ENCODE results near the gene PTDSS2. TPM values are rescaled to one million over a fixed set of nuclear protein-coding genes. Genes with fewer than 3 reads are reported as not detected.

PTDSS2 gene
- total RNA-seq, 1 donor from 2014 or later: 52.4 TPM

GRCh38 chr11:443542-444199 lies 6.4 kb upstream of the PTDSS2 start:
- H3K4me1 Mint-ChIP-seq: peaks cover 9% of the 10 kb centered on the region
- H3K27me3 Mint-ChIP-seq (ENCODE audit: low read depth): peaks cover 2% of the 10 kb centered on the region
- no peaks in the 10 kb centered on the region for H3K36me3 Mint-ChIP-seq (ENCODE audit: low read depth)
- no peak overlapping the region for H3K4me3 Mint-ChIP-seq
- H3K27ac Mint-ChIP-seq (ENCODE audit: unreplicated experiment): no peak overlapping the region
- no peak for DNase-seq (ENCODE audit: low read depth, low spot score)
- no peak for TF ChIP-seq CTCF (conservative IDR thresholded peaks at IDR 0.05)
- H3K9me3 Mint-ChIP-seq: no peaks in the 10 kb centered on the region

GRCh38 chr11:444396-445144 lies 5.5 kb upstream of the PTDSS2 start:
- no peak for DNase-seq (ENCODE audit: low read depth, low spot score)
- Mint-ChIP-seq H3K27ac (ENCODE audit: unreplicated experiment) (no peak overlapping the region), H3K4me3 (no peak overlapping the region), H3K4me1 (peaks cover 12% of the 10 kb centered on the region), H3K27me3 (ENCODE audit: low read depth) (peaks cover 2% of the 10 kb centered on the region), H3K9me3 (no peaks in the 10 kb centered on the region), H3K36me3 (ENCODE audit: low read depth) (no peaks in the 10 kb centered on the region)
- no peak for TF ChIP-seq CTCF (conservative IDR thresholded peaks at IDR 0.05)

- Mint-ChIP-seq H3K4me3 (no peak overlapping the region), H3K9me3 (no peaks in the 10 kb centered on the region), H3K36me3 (ENCODE audit: low read depth) (no peaks in the 10 kb centered on the region), H3K27ac (ENCODE audit: unreplicated experiment) (no peak overlapping the region), H3K4me1 (peaks cover 19% of the 10 kb centered on the region), H3K27me3 (ENCODE audit: low read depth) (peaks cover 2% of the 10 kb centered on the region)
- no peak for DNase-seq (ENCODE audit: low read depth, low spot score)
- TF ChIP-seq CTCF (conservative IDR thresholded peaks at IDR 0.05): no peak
Measured at GRCh38 chr11:445765-446588, 4.1 kb upstream of the PTDSS2 start.

DNA sequence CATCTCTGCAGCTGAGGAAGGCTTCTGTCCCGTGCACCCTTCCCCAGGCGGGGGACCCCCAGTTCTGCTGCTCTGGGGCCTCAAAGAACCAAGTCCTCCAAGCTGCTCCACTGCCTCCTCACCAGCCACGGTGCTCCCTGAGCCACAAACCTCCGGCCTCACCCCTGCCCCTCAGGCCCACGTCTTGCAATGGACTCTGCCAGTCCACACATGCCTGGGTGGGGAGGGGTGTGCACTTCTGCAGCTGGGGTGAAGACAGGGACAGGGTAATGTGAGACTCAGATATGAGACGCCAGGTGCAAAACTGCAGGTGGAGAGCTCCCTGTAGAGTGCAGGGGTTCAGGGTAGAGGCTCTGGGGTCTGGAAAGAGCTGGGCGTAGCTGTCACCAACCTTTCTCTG lies 3.2 kb upstream of the PTDSS2 start:
- Mint-ChIP-seq H3K4me1 (peaks cover 26% of the 10 kb centered on the region), H3K9me3 (no peaks in the 10 kb centered on the region), H3K36me3 (ENCODE audit: low read depth) (no peaks in the 10 kb centered on the region), H3K4me3 (no peak overlapping the region), H3K27ac (ENCODE audit: unreplicated experiment) (no peak overlapping the region), H3K27me3 (ENCODE audit: low read depth) (peaks cover 2% of the 10 kb centered on the region)
- TF ChIP-seq CTCF (conservative IDR thresholded peaks at IDR 0.05): no peak
- no peak for DNase-seq (ENCODE audit: low read depth, low spot score)

- Mint-ChIP-seq H3K36me3 (ENCODE audit: low read depth) (no peaks in the 10 kb centered on the region), H3K27ac (ENCODE audit: unreplicated experiment) (peak overlapping the region; percentile 97), H3K4me3 (peak overlapping the region; percentile 94), H3K9me3 (no peaks in the 10 kb centered on the region), H3K4me1 (peaks cover 26% of the 10 kb centered on the region), H3K27me3 (ENCODE audit: low read depth) (peaks cover 2% of the 10 kb centered on the region)
- peak; percentile 87 for TF ChIP-seq CTCF (conservative IDR thresholded peaks at IDR 0.05)
- DNase-seq (ENCODE audit: low read depth, low spot score): peak; percentile 95
Measured at GRCh38 chr11:447923-448731, 2.0 kb upstream of the PTDSS2 start.

Data from neural crest cell (in vitro differentiated cells).